Spleen (tissue), 11 donors: ENCODE data around the gene G3BP2. TPM values are rescaled to one million over a fixed set of nuclear protein-coding genes. Genes with fewer than 3 reads are reported as not detected.
"Not testable (repeated sequence)": the region's sequence is repeated elsewhere in the genome, so short reads cannot be mapped to it uniquely, and the experiment has no call there.

Source experiments
- DNase-seq: peaks from one replicate; pipeline ENCODE4 v3.0.0-alpha.2; 2020
- H3K27ac ChIP-seq, 8 donors: fragments of 200-600 bp; sonication (generic) in 7 of 8; 1 replicate in 4 of 8; 2 replicates in 4 of 8; pipeline versions ENCODE4 v1.5.0 to v1.8.0; 2016 to 2021; ENCODE audit warnings: inconsistent platforms in 4 of 8, mild to moderate bottlenecking in 4 of 8, moderate library complexity in 1 of 8
- H3K27me3 ChIP-seq, 7 donors: fragments of 200-600 bp; sonication (generic) in 6 of 7; replicated peaks in 1 of 7; 1 replicate in 4 of 7; 2 replicates in 3 of 7; pipeline versions ENCODE4 v1.5.0 to v1.8.0; 2016 to 2021; ENCODE audit warnings: inconsistent platforms in 3 of 7, mild to moderate bottlenecking in 1 of 7
- H3K36me3 ChIP-seq, 6 donors: fragments of 200-600 bp; sonication (generic) in 5 of 6; 1 replicate in 4 of 6; 2 replicates in 2 of 6; pipeline versions ENCODE4 v1.5.0 to v1.8.0; 2016 to 2021; ENCODE audit warnings: inconsistent platforms in 2 of 6
- H3K4me1 ChIP-seq, 6 donors: fragments of 200-600 bp; sonication (generic) in 5 of 6; 1 replicate in 3 of 6; 2 replicates in 3 of 6; pipeline versions ENCODE4 v1.5.0 to v1.8.0; 2016 to 2021; ENCODE audit warnings: inconsistent platforms in 3 of 6
- H3K4me3 ChIP-seq, 8 donors: fragments of 200-600 bp; sonication (generic) in 7 of 8; 1 replicate in 4 of 8; 2 replicates in 4 of 8; pipeline versions ENCODE4 v1.5.0 to v1.8.0; 2016 to 2021; ENCODE audit warnings: inconsistent platforms in 4 of 8, mild to moderate bottlenecking in 4 of 8, moderate library complexity in 2 of 8
- H3K9me3 ChIP-seq, 8 donors: fragments of 200-600 bp; sonication (generic) in 7 of 8; 1 replicate in 4 of 8; 2 replicates in 4 of 8; pipeline versions ENCODE4 v1.5.0 to v1.8.0; 2016 to 2021; ENCODE audit warnings: inconsistent platforms in 4 of 8
- CTCF ChIP-seq, 11 experiments: fragments of 200-600 bp in 7 of 11; fragments of 450-650 bp in 4 of 11; sonication (generic) in 4 of 11; IDR thresholded peaks in 8 of 11; conservative IDR thresholded peaks in 3 of 11; 1 replicate in 7 of 11; 2 replicates in 4 of 11; pipeline versions ENCODE4 v1.4.0 to v1.8.0; 2016 to 2021; ENCODE audit warnings: antibody characterized with exemption in 11 of 11, inconsistent platforms in 4 of 11, mild to moderate bottlenecking in 1 of 11
- POLR2A ChIP-seq, 3 donors: fragments of 450-650 bp; IDR thresholded peaks; one replicate each; pipeline ENCODE4 v1.5.1; 2017; ENCODE audit warnings: antibody characterized with exemption in 3 of 3, mild to moderate bottlenecking in 1 of 3
- POLR2AphosphoS5 ChIP-seq, 3 donors: sonication (generic); formaldehyde crosslinking; IDR thresholded peaks; one replicate each; pipeline ENCODE4 v1.5.1; 2017; ENCODE audit warnings: antibody characterized with exemption in 3 of 3
- WGBS, 5 donors: extraction: QIAGEN DNeasy Blood & Tissue Kit in 3 of 5; methylation state at CpG; one replicate each; pipeline versions ENCODE4 v1.1.5 to v1.1.7; 2013 to 2018; 5-methylcytosine and 5-hydroxymethylcytosine counted together
- intact Hi-C: fragments of 100-400 bp; cut with DNase I; formaldehyde crosslinking; loops from one replicate; pipeline ENCODE4 v1.15.0; 2023; ENCODE audit warnings: low total_unique reads
- polyA plus RNA-seq, 3 donors: library from polyadenylated mRNA; stranded (reverse); fragments of 200-250 nt; gene quantifications; one replicate each; pipeline ENCODE4 v1.2.1, GENCODE V29; 2013
- total RNA-seq, 7 donors: library from RNA; depleted of rRNA in 3 of 7; stranded (reverse); fragments of >200 nt in 3 of 7; fragmentation: NEBNext Ultra II Directional in 4 of 7; extraction: Animal tissue kit (Norgen Biotek cat#: 25700) in 4 of 7; gene quantifications; one replicate each; pipeline versions ENCODE4 v1.1.0 to v1.2.1, GENCODE V29; 2016 to 2021
- donor health status: healthy with polysubstance abuse.
- donor health status: DM: no; HTN: no; CAD: no; lungs with moderate emphysema.
- donor health status: DM: no; HTN: no; CAD: no.
- donor health status: Bipolar disorder and iron deficiency.
- donor health status: healthy.
- donor health status: DM: no; HTN: no; CAD: no.
- donor health status: DM: yes; HTN: yes; CAD: no.

G3BP2 gene
- total and polyA plus RNA-seq, 10 donors: 15.2 to 113 (median 102) TPM

DNA sequence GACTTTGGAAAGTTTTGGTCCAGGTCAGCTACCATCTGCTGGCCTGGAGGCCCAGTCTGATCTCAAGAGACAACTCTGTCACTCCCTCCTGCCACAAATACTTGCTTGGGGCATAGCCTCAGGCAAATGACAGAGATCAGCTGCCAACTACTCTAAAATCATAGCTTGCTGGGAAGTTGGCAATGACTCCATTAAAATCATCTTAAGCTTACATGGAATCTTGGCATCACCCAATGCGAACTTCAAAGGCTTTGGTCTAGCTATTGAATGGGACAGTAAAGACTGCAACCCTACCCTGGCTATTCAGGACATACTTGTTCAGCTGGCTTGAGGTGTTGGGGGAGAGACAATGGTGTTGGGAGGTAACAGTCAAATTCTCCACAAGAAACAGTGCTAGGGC, 44.2 kb upstream of the G3BP2 start:
- WGBS, 5 donors: 93 to 100% (median 97%) methylated on average over 1 of the region's 1 CpG
- H3K4me3 ChIP-seq: no peak overlapping the region
- H3K27me3 ChIP-seq: no peaks in the 10 kb centered on the region
- no peaks in the 10 kb centered on the region for H3K36me3 ChIP-seq
- intact Hi-C loops: no loop called here
- no peak overlapping the region for H3K27ac ChIP-seq
- H3K4me1 ChIP-seq: peaks cover 0 to 13% (median 6%) of the 10 kb centered on the region in 6 donors
- no peak for DNase-seq
- TF ChIP-seq CTCF (IDR thresholded peaks at IDR 0.05 in 8 of 11, conservative IDR thresholded peaks at IDR 0.05 in 3 of 11) (no peak), POLR2AphosphoS5 (IDR thresholded peaks at IDR 0.05) (no peak), POLR2A (IDR thresholded peaks at IDR 0.05) (no peak)
- no peaks in the 10 kb centered on the region for H3K9me3 ChIP-seq

GRCh38 chr4:75716054-75716453, 42.8 kb upstream of the G3BP2 start:
- H3K27me3 ChIP-seq, H3K36me3 ChIP-seq, intact Hi-C loops, H3K27ac ChIP-seq, H3K4me3 ChIP-seq, DNase-seq, H3K9me3 ChIP-seq: not testable (repeated sequence)
- peaks cover 0 to 11% (median 2%) of the 10 kb centered on the region in 6 donors for H3K4me1 ChIP-seq
- WGBS, 5 donors: 64 to 92% (median 90%) methylated on average over 3 of the region's 3 CpGs

DNA sequence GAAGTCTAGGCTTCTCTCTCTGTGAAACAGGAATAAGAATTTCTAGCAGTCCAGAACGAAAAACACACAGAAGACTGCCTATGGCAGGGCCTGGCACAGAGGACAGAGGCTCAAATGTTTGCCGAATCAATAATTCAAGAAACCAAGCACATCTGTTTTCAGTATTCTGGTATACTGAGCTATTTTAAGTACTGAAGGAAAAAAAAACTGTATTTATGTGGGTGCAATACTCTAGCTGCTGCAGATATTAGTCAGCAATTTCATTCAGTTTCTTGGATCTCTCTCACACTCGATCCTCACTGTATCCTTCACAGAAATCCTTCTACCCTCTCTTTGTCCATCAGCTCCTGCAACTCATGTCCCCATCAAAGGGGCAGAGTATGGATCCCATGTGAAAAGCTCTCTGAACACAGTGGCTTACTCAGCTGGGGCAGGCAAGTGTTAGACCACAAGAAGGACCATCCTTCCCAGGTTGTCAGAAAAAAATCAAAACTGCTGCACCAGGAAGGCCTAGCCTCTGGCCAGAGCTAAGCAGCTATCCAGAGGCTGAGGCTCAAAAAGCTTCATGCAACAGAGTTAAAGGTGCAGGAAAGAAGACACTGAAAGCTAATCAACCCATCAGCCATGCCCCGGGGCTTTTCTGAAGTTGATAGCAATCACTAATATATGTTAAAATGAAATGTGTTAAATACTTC, 42.0 kb upstream of the G3BP2 start:
- 52 to 63% (median 59%) methylated on average over 4 of the region's 4 CpGs for WGBS, 5 donors
- H3K4me3 ChIP-seq: no peak overlapping the region
- TF ChIP-seq POLR2AphosphoS5 (IDR thresholded peaks at IDR 0.05) (no peak), POLR2A (IDR thresholded peaks at IDR 0.05) (no peak), CTCF (IDR thresholded peaks at IDR 0.05 in 8 of 11, conservative IDR thresholded peaks at IDR 0.05 in 3 of 11) (no peak)
- no peaks in the 10 kb centered on the region for H3K27me3 ChIP-seq
- no peak overlapping the region for H3K27ac ChIP-seq
- no peaks in the 10 kb centered on the region for H3K36me3 ChIP-seq
- intact Hi-C loops: no loop called here
- DNase-seq: no peak
- H3K4me1 ChIP-seq: peaks cover 0 to 11% (median 2%) of the 10 kb centered on the region in 6 donors
- H3K9me3 ChIP-seq: no peaks in the 10 kb centered on the region

- Histone ChIP-seq H3K4me1 (peaks cover 0 to 11% (median 4%) of the 10 kb centered on the region in 6 donors), H3K9me3 (no peaks in the 10 kb centered on the region), H3K27me3 (no peaks in the 10 kb centered on the region), H3K27ac (no peak overlapping the region), H3K4me3 (no peak overlapping the region), H3K36me3 (no peaks in the 10 kb centered on the region)
- intact Hi-C loops: no loop called here
- DNase-seq: no peak
- 77 to 90% (median 80%) methylated on average over 1 of the region's 1 CpG for WGBS, 5 donors
- TF ChIP-seq CTCF (IDR thresholded peaks at IDR 0.05 in 8 of 11, conservative IDR thresholded peaks at IDR 0.05 in 3 of 11) (no peak), POLR2AphosphoS5 (IDR thresholded peaks at IDR 0.05) (no peak), POLR2A (IDR thresholded peaks at IDR 0.05) (no peak)
These were observed 41.5 kb upstream of the G3BP2 start for GRCh38 chr4:75714704-75715103.
